ENCODE data around the gene EPB41L2.
"Not testable (repeated sequence)": the region's sequence is repeated elsewhere in the genome, so short reads cannot be mapped to it uniquely, and the experiment has no call there.

Gene EPB41L2

GRCh38 chr6:130838250-130838860 is 224.7 kb downstream of the EPB41L2 start:
- no peak for DNase-seq (ENCODE audit: low spot score)

- no peak for DNase-seq (ENCODE audit: low spot score)
Measured at GRCh38 chr6:130837067-130837466, 226.0 kb downstream of the EPB41L2 start.

DNA sequence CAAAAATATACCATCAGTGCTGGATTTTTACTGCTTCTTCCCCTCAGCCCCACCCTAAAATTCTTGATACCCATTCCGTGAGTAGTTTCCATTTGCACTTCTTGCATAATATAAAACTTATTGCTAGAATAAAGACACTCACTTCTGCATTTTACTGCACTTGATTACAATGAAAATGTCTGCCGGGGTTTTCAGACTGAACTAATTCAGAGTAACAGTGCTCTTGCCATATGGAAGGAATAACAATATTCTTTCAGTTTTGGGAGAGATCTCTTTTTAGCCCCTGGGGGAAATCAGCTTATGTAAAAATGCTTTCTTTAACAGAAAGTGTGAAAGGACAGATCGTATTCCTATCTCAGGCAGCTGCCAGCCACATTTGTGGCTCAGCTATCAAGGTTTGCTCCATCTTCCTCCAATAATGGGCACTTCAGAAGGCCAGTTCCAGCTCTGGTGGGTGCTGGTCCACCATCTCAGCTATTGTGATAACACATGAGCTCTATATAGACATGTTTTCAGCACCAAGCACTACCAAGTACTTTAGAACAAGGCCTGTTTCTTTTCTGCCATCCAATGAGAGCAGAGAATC is 226.9 kb downstream of the EPB41L2 start:
- DNase-seq (ENCODE audit: low spot score): no peak

GRCh38 chr6:130834482-130835251 is 228.4 kb downstream of the EPB41L2 start:
- no peak for DNase-seq (ENCODE audit: low spot score)

- no peak for DNase-seq (ENCODE audit: low spot score)
Measured at GRCh38 chr6:130833569-130833968, 229.5 kb downstream of the EPB41L2 start.

DNA sequence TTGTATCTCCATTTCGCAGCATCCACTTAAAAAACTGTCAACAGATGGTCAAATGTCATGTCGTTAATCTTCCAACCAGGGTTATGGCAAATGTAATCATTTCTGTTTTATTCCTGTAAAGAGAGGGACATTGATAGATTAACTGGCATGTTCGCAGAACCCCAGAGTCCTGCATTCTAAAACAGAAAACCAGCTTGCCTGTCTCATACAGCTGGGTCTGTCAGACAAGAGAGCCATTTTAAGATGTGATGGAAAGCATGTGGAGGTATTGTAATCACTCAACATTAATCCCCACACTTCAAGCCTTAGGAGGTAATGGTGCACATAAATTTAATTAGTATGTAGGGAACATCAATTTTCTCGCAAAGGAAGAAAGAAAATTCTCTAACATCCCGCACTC is 231.4 kb downstream of the EPB41L2 start:
- no peak for DNase-seq (ENCODE audit: low spot score)

DNA sequence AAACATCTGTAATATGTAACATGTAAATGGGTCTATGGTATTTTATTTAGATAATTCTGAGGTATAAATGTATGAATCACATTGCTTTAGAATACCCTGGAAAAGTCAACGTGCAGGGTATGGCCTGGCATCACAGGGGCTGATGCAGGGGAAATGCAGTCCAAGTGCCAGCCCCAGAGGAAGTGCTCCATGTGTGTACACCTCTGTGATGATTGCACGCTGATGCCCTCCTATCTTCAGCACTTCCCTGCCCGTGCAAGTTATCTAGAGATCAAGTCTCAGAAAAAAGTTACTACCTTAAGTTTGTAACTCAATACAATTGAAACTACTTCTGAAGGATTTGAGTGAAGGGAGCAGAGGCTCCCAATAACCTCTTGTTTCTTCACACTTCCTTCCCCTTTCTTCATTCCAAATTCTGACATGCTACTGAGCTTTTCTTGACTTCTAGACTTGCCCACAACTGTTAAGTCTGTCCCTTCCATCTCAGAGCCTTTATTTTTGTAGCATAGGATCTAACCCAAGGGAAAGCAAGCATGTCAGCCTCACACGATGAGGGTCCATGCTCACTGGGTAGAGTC is 233.6 kb downstream of the EPB41L2 start:
- no peak for DNase-seq (ENCODE audit: low spot score)

DNA sequence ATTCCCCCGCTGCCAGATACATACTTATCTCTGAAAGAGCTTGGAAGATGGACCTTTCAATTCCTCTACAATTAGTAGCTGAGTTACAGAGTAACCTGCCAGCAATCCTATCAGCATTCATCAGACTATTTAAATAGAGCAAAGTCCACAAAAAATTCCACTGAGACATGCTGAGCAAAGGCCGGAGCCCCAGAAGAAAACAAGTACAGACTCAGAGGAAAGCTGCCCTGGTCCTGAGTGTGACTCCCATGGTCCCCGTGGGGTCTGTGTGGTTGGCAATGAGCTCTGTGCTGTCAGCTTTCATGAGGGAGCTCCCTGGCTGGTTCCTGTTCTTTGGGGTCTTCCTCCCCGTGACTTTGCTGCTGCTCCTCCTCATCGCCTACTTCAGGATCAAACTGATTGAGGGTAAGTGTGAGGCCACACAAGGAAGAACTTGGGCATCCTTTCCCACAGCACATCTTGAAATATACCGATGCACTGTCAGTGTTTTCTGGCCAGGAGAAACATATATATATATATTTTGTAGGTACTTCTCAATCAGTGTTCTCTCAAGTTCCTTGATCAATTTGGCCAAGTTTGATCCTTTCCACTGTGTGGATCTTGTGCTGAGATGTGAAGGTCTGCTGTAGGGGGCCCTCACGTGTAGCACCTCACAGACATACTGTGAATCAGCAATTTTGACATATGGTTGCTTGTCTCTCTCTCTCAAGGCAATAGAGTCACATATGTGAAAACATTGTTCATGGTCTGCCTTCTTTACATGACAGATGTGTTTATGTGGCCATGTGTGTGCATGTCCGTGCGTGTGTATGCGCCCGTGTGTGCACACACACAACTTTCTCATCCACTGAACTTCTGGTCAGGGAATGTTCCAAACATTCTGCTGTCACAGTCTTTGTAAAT is 235.5 kb downstream of the EPB41L2 start, which contains the start of gene SMLR1:
Gene SMLR1, plus strand, starts transcription at position 160 of the 903 bp plus-strand sequence. Its CDS starts 8 bp downstream, at position 168.
- DNase-seq (ENCODE audit: low spot score): no peak

- DNase-seq (ENCODE audit: low spot score): no peak
Measured at GRCh38 chr6:130826442-130827246, 236.4 kb downstream of the EPB41L2 start.

GRCh38 chr6:130825772-130826441 is 237.1 kb downstream of the EPB41L2 start:
- DNase-seq (ENCODE audit: low spot score): no peak

DNA sequence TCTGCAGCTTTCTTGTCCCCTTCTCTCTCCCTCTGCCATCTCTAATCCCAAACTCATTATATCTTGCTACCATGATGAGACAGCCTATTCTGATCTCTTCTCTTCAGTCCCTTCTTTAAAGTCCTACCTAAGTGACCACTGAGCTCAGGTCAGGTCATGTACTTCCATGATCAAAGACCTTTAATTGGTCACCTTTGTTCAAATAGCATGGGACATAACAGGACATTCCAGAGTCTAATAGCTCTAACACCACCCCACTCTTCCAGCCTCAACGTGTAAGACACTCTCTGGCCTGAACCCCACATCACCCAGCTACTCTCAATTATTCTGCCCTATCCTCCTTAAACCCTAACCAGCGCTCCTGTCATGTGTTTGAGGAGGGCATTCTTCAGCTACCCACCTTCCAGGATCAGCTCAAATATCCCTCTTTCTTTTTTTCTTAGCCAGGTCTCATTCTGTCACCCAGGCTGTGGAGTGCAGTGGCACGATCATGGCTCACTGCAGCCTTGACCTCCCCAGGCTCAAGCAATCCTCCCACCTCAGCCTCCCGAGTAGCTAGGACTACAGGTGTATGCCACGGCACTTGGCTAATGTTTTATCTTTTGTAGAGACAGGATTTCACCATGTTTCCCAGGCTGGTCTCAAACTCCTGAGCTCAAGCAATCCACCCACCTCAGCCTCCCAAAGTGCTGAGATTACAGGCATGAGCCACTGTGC is 237.9 kb downstream of the EPB41L2 start:
- DNase-seq (ENCODE audit: low spot score): no peak

DNA sequence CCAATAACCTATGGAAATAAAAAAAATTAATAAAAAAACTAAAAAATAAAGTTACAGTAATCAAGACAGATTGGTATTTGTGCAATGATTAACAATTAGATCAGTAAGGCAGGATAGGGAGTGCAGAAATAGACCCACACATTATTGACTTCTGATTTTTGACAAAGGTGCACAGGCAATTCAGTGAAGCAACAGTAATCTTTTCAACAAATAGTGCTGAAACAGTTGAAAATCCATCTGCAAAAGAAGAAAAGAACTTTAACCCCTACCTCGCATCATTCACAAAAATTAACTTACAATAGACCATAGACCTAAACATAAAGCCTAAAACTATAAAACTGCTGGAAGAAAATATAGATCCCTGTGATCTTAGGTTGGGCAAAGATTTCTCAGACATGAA is 240.3 kb downstream of the EPB41L2 start:
- DNase-seq (ENCODE audit: low spot score): no peak

DNA sequence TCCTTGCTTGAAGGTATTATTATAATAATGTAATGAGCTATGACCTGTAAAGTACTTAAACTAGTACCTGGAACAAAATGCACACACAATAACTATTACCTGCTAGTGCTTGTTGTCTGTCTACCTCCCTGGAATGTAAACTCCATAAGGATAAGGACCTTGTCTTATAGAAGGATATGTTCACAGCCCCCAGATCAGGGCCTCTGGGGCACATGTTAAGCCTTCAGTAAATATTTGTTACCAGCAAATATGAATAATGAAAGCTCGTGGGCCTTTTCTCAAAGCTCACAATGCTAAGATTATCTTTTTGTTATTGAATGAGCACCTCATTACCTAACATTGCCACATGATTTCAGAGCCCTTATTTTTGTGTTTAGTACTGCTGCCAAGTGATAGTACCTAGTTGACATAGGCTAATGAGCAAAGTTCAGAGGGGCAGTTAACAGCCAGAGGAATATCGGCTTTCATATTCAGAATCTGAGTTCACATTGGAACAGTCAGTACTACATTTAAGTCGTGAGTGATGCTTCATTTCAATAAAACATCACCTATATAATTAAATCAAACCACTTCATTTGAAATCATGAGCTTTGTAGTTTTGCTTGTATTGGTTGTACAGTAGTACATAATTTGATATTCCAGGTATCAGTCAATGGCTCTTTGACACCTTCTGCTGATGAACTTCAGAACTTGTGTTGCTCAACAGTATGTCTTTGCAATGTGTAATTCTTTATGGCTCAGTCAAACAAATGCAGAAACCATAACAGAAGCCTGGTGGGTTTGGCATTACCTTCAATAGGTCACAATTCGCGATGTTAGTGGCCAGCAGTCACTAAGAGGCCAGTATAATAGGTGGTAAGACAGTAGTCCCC is 247.6 kb downstream of the EPB41L2 start:
- DNase-seq (ENCODE audit: low spot score): no peak

GRCh38 chr6:130814506-130814905 is 248.5 kb downstream of the EPB41L2 start:
- no peak for DNase-seq (ENCODE audit: low spot score)

GRCh38 chr6:130811932-130812331 is 251.1 kb downstream of the EPB41L2 start:
- no peak for DNase-seq (ENCODE audit: low spot score)

DNA sequence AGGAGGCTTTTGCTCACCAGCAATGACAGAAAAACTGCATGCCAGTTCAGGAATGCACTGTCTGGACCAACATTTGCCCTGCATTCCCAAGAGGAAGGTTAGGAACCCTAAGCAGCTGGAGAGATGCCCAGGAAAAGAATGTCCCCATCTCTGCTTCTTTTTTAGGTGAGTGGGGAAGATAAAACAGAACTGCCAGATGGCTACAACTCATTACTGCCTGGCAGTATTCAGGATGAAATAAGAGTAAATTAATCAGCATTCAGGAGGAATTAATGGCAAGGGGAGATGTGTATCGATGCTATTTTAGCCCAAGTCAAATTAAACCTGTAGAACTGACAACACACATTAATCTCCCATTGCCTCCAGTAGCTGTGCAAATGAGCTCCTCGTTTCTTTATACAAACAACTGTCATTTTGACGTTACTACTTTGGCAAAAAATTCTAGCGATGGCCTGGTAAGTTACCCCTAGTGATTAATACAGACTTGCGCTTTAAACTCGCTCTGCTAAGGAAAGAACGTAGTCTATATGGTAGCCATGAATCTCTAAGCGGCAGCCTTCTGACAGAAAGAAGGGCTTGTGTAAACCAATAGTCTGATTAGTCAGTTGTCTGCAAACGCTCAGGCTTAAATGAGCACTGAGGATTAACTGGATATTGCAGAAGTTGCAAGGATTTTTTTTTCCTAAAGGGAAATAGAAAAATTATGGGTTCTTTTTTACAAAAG is 252.6 kb downstream of the EPB41L2 start:
- DNase-seq (ENCODE audit: low spot score): no peak

- not testable (repeated sequence) for DNase-seq (ENCODE audit: low spot score)
Measured at GRCh38 chr6:130801368-130801767, 261.7 kb downstream of the EPB41L2 start.

DNA sequence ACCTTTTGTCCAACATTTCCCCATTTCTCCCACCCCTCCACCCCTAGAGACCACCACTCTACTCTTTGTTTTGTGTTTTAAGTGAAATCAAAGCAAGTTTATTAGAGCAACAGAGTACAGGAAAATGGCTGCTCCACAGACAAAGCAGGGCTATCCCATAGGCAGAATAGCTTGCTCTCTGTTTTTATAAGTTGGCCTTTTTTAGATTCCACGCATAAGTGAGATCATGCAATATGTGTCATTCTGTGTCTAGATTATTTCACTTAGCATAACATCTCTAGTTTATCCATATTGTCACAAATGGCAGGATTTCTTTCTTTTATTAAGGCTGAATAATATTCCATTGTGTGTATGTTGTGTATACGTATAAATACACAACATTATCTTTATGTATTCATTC is 266.0 kb downstream of the EPB41L2 start:
- DNase-seq (ENCODE audit: low spot score): no peak
